H54 (cell line): ENCODE results near the gene RDH12.
A peak's percentile ranks its signal among the peaks of the same experiment; 100 is the strongest.
"Not testable (repeated sequence)": the region's sequence is repeated elsewhere in the genome, so short reads cannot be mapped to it uniquely, and the experiment has no call there.

Experiments used
- DNase-seq: peaks from one replicate; pipeline ENCODE4 v3.0.0; 2011; ENCODE audit warnings: low spot score, mixed read lengths; ENCODE audit not compliant: insufficient read length
- FAIRE-seq: peaks from 3 replicates; lab custom pipeline; 2011; peaks lifted over from hg19 to GRCh38; lab: Jason Lieb, UNC
- POLR2A ChIP-seq: IDR thresholded peaks from 2 replicates; pipeline ENCODE4 v1.6.1; 2011; ENCODE audit warnings: low read depth, mild to moderate bottlenecking, low read length

The RDH12 gene

GRCh38 chr14:67690011-67690410, 11.7 kb upstream of the RDH12 start:
- DNase-seq, result no peak
- TF ChIP-seq POLR2A, result no peak
- no peak for FAIRE-seq

- TF ChIP-seq POLR2A, result peak; percentile 18; the same call in 1 of the 2 replicates
- DNase-seq (peak; percentile 66), FAIRE-seq (peak; percentile 95)
Observed at GRCh38 chr14:67694791-67695393, 6.8 kb upstream of the RDH12 start.

DNA sequence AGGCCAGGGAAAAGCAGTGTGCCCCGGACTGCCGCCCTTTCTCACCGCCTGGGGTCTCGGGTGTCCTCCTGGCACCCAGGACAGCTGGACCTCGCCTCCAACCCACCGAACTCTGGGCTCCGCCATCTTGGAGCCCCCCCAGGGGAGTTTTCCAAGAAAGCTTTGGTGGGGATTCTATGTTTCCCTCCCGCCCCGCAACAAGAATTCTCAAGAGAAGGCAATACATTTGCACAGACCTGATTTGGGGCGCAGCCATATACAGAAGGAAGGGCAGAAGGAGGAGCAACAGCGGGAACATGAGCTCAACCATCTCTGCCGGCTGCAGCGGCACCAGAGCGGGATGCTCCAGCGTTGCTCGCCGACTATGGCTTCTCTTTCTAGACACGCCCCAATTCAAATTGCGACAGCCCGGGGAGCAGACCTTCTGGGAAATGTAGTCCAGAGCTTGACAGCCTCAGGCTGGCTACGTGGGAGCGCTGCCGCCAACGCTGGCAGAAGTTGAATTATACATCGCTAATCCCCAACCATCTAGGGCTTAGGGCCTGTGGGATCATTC, 6.2 kb upstream of the RDH12 start, which contains the start of gene RDH11:
Gene RDH11 (minus strand): TSS at position 371 of the 556 bp plus-strand sequence. CDS start 61 bp downstream, at position 310.
- DNase-seq, result peak; percentile 57
- FAIRE-seq, result peak; percentile 77
- peak; percentile 83 for TF ChIP-seq POLR2A

DNA sequence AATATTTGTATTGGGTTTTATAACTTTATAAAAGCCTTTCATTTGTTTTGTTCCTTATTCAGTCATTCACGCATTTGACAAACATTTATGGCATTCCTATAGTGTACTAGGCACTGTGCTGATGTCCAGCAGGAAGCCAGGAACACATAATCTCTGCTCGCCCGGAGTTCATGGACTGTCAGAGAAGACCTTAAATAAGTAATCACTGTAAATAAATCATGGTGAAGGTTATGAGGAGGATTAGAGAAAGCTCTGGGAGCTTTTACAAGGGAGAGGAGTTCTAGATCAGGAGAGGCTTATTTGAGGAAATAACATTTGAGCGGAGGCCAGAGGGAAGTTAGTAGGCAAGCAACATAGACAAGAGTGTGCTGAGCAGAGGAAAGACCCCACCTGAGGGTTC, 4.7 kb upstream of the RDH12 start:
- DNase-seq (no peak), FAIRE-seq (no peak)
- TF ChIP-seq POLR2A, result no peak

DNA sequence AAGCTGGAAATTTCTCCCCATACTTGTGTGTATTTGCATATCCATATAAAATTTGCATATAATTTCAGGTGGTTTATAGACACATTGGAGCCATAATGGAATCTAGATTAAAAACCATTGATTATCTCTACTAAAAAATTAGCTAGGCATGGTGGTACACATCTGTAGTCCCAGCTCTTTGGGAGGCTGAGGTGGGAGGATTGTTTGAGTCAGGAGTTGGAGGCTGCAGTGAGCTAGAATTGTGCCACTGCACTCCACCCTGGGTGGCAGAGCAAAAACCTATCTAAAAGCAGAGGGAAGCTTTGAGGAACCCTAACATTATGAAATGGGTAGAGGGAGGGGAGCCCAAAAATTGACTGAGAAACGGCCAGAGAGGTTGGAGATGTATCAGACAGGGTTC, 3.5 kb upstream of the RDH12 start:
- FAIRE-seq (no peak), DNase-seq (no peak)
- TF ChIP-seq POLR2A, result no peak

GRCh38 chr14:67703997-67704396, 2.3 kb downstream of the RDH12 start:
- FAIRE-seq, result no peak
- TF ChIP-seq POLR2A, result no peak
- DNase-seq, result no peak

- TF ChIP-seq POLR2A, result no peak
- FAIRE-seq (peak; percentile 91), DNase-seq (peak; percentile 6)
Observed at GRCh38 chr14:67704484-67705089, 2.9 kb downstream of the RDH12 start.

GRCh38 chr14:67705211-67705610, 3.5 kb downstream of the RDH12 start:
- no peak for TF ChIP-seq POLR2A
- FAIRE-seq (no peak), DNase-seq (no peak)

GRCh38 chr14:67709346-67709745, 7.7 kb downstream of the RDH12 start:
- not testable (repeated sequence) for DNase-seq, FAIRE-seq

DNA sequence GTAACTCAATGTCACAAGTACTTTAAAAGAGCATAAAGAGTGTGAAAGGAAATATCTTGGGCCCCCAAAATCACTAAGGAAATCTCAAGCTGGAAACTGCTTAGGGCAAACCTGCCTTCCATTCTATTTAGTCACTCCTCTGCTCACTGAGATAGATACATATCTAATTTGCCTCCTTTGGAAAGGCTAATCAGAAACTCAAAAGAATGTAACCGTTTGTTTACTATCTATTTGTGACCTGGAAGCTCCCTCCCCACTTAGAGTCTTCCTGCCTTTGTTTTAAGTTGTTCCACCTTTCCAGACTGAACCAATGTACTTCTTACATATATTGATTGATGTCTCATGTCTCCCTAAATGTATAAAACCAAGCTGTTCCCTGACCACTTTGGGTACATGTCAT, 8.1 kb downstream of the RDH12 start:
- not testable (repeated sequence) for FAIRE-seq, DNase-seq

- DNase-seq (no peak), FAIRE-seq (no peak)
- TF ChIP-seq POLR2A, result no peak
Observed at GRCh38 chr14:67710209-67710608, 8.5 kb downstream of the RDH12 start.

- no peak for DNase-seq
Observed at GRCh38 chr14:67717048-67717447, 15.4 kb downstream of the RDH12 start.

GRCh38 chr14:67718265-67718664, 16.6 kb downstream of the RDH12 start:
- DNase-seq (no peak), FAIRE-seq (no peak)
- TF ChIP-seq POLR2A, result no peak

More at GRCh38 chr14:67717048-67717447, 15.4 kb downstream of the RDH12 start:
- no peak for TF ChIP-seq POLR2A
- no peak for FAIRE-seq

- not testable (repeated sequence) for DNase-seq, FAIRE-seq
Observed at GRCh38 chr14:67719385-67719784, 17.7 kb downstream of the RDH12 start.

DNA sequence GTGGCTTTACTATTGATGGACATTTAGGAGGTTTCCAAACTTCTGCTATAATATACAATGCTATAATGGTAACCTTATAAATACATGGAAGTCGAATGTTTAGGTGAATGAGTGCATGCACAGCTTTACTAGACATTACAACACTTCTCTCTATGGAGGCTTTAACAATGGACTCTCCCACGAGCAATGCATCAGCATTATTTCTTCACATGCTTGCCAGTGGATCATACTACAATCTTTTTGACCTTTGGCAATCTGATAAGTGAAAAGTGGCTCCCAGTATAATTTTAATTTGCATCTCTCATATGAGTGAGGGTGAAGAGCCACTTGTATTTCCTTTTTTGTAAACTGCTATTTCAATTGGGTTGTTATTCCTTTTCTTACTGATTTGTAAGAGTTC, 18.2 kb downstream of the RDH12 start:
- no peak for TF ChIP-seq POLR2A
- DNase-seq (no peak), FAIRE-seq (no peak)
